Measurements from ENCODE around the gene ABCD1. TPM values are rescaled to one million over a fixed set of nuclear protein-coding genes. Genes with fewer than 3 reads are reported as not detected.
"Not testable (repeated sequence)": the region's sequence is repeated elsewhere in the genome, so short reads cannot be mapped to it uniquely, and the experiment has no call there.

The ABCD1 gene
- total RNA-seq, 1 donor from 2014 or later, result 15.1 TPM

GRCh38 chrX:153688911-153689590 is 35.6 kb upstream of the ABCD1 start:
- TF ChIP-seq CTCF (IDR thresholded peaks at IDR 0.05), result no peak
- Histone ChIP-seq H3K36me3 (no peaks in the 10 kb centered on the region), H3K9me3 (no peaks in the 10 kb centered on the region), H3K27ac (no peak overlapping the region), H3K4me1 (no peaks in the 10 kb centered on the region), H3K4me3 (peak overlapping the region; percentile 28), H3K27me3 (no peaks in the 10 kb centered on the region)
- ATAC-seq, result no peak
- no peak for DNase-seq
- intact Hi-C loops (cut with DNase I), result no loop called here

- Histone ChIP-seq H3K4me1 (no peaks in the 10 kb centered on the region), H3K4me3 (no peak overlapping the region), H3K9me3 (no peaks in the 10 kb centered on the region), H3K27me3 (no peaks in the 10 kb centered on the region), H3K27ac (no peak overlapping the region), H3K36me3 (no peaks in the 10 kb centered on the region)
- no peak for ATAC-seq
- no peak for DNase-seq
- no peak for TF ChIP-seq CTCF (IDR thresholded peaks at IDR 0.05)
- intact Hi-C loops (cut with DNase I), result no loop called here
These were observed 34.8 kb upstream of the ABCD1 start for GRCh38 chrX:153689654-153690465.

- no peak for TF ChIP-seq CTCF (IDR thresholded peaks at IDR 0.05)
- H3K36me3 ChIP-seq, result no peaks in the 10 kb centered on the region
- H3K4me1 ChIP-seq, result no peaks in the 10 kb centered on the region
- DNase-seq, result no peak
- no peak overlapping the region for H3K4me3 ChIP-seq
- intact Hi-C loops (cut with DNase I), result no loop called here
- no peaks in the 10 kb centered on the region for H3K9me3 ChIP-seq
- no peak overlapping the region for H3K27ac ChIP-seq
- no peaks in the 10 kb centered on the region for H3K27me3 ChIP-seq
- no peak for ATAC-seq
These were observed 34.2 kb upstream of the ABCD1 start for GRCh38 chrX:153690466-153690865.

- H3K9me3 ChIP-seq; H3K36me3 ChIP-seq; DNase-seq; ATAC-seq; H3K27me3 ChIP-seq; intact Hi-C loops (cut with DNase I); H3K4me3 ChIP-seq; H3K4me1 ChIP-seq; H3K27ac ChIP-seq: not testable (repeated sequence)
These were observed 33.4 kb upstream of the ABCD1 start for GRCh38 chrX:153691032-153691827.

- no peak for TF ChIP-seq CTCF (IDR thresholded peaks at IDR 0.05)
- Histone ChIP-seq H3K4me3 (no peak overlapping the region), H3K27ac (no peak overlapping the region), H3K36me3 (no peaks in the 10 kb centered on the region), H3K4me1 (no peaks in the 10 kb centered on the region), H3K9me3 (no peaks in the 10 kb centered on the region), H3K27me3 (no peaks in the 10 kb centered on the region)
- intact Hi-C loops (cut with DNase I), result no loop called here
- DNase-seq, result no peak
- no peak for ATAC-seq
These were observed 32.7 kb upstream of the ABCD1 start for GRCh38 chrX:153692003-153692402.

Measured in upper lobe of right lung (tissue), 1 donor.